ENCODE measurements around the gene ZNF280B.
"Not testable (repeated sequence)": the region's sequence is repeated elsewhere in the genome, so short reads cannot be mapped to it uniquely, and the experiment has no call there.

The ZNF280B gene

DNA sequence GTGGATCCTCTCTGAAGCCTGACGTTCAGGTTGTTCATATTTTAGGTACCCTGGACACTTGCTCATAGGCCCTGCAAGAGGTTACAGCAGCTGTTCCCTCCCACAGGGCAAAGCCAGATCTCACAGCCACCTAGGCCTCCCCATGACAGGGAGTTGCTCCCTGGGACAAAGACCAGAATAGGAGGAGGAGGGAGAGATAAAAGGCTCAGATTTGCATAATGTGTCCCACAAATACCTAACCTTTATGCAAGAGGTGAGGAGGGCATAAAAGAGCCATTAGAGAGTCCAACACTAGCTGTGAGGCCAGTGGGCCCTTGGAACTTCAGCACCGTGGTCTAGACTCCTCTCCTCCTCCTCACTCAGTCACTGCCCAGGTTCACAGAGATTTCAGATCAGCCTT lies 33.8 kb downstream of the ZNF280B start:
- H3K36me3 ChIP-seq (ENCODE audit: control insufficient read depth, insufficient read depth, low read length, severe bottlenecking): no peaks in the 10 kb centered on the region
- H3K27me3 ChIP-seq (replicated peaks; ENCODE audit: control insufficient read depth, insufficient read depth, low read length): peaks cover 9% of the 10 kb centered on the region
- H3K4me3 ChIP-seq (ENCODE audit: low read length): no peak overlapping the region
- H3K9ac ChIP-seq (ENCODE audit: low read length): no peak overlapping the region
- H3K9me3 ChIP-seq (ENCODE audit: control insufficient read depth, low read length): no peaks in the 10 kb centered on the region
- no peak for DNase-seq (ENCODE audit: low read depth)
- peaks cover 2% of the 10 kb centered on the region for H3K4me1 ChIP-seq (ENCODE audit: control insufficient read depth, insufficient read depth, low read length)

DNA sequence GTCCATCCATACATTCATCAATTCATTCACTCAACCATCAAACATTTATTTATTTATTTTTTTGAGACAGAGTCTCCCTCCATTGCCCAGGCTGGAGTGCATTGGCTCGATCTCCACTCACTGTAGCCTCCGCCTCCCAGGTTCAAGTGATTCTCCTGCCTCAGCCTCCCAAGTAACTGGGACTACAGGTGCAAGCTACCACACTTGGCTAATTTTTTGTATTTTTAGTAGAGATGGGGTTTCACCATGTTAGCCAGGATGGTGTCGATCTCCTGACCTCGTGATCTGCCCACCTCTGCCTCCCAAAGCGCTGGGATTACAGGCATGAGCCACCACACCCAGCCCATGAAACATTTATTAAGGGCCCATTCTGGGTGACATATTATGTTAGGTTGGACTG lies 37.4 kb downstream of the ZNF280B start:
- not testable (repeated sequence) for H3K9me3 ChIP-seq (ENCODE audit: control insufficient read depth, low read length); H3K4me3 ChIP-seq (ENCODE audit: low read length); DNase-seq (ENCODE audit: low read depth); H3K36me3 ChIP-seq (ENCODE audit: control insufficient read depth, insufficient read depth, low read length, severe bottlenecking); H3K4me1 ChIP-seq (ENCODE audit: control insufficient read depth, insufficient read depth, low read length); H3K9ac ChIP-seq (ENCODE audit: low read length); H3K27me3 ChIP-seq (replicated peaks; ENCODE audit: control insufficient read depth, insufficient read depth, low read length)

DNA sequence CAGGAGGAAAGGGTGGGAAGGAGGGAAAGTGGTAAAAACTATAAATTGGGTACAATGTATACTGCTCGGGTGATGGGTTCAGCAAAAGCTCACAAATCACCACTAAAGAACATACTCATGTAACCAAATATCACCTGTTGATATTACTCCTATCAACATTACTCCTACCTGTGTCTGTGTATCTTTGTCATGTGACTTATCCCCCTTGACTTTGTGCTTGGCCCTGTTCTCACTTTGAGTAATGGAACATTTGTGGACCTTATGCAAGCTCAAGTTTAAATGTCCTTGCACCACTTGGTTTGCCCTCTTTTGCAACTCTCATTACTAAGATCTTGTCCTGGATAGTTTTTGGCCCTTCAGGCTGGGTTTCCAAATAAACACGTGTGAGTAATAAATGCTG lies 39.0 kb downstream of the ZNF280B start:
- H3K4me1 ChIP-seq (ENCODE audit: control insufficient read depth, insufficient read depth, low read length): peaks cover 2% of the 10 kb centered on the region
- no peak for DNase-seq (ENCODE audit: low read depth)
- no peaks in the 10 kb centered on the region for H3K9me3 ChIP-seq (ENCODE audit: control insufficient read depth, low read length)
- no peak overlapping the region for H3K9ac ChIP-seq (ENCODE audit: low read length)
- H3K27me3 ChIP-seq (replicated peaks; ENCODE audit: control insufficient read depth, insufficient read depth, low read length): peaks cover 16% of the 10 kb centered on the region
- no peaks in the 10 kb centered on the region for H3K36me3 ChIP-seq (ENCODE audit: control insufficient read depth, insufficient read depth, low read length, severe bottlenecking)
- H3K4me3 ChIP-seq (ENCODE audit: low read length): no peak overlapping the region

DNA sequence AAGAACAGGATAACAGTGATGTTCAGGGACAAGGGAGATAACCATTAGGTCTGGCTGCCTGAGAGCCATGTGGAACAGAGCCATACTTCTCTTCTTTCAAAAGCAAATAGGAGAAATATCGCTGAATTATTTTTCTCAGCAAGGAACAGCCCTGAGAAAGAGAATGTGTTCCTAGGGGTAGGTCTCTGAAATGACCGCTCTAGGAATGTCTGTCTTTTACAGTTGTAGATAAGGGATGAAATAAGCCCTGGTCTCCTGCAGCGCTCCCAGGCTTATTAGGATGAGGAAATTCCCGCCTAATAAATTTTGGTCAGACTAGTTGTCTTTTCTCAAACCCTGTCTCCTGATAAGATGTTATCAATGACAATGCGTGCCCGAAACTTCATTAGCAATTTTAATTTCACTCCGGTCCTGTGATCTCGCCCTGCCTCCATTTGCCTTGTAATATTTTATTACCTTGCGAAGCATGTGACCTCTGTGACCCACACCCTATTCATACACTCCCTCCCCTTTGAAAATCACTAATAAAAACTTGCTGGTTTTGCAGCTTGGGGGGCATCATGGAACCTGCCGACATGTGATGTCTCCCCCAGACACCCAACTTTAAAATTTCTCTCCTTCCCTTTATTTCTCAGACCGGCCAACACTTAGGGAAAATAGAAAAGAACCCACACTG lies 39.6 kb downstream of the ZNF280B start:
- not testable (repeated sequence) for H3K4me3 ChIP-seq (ENCODE audit: low read length); H3K4me1 ChIP-seq (ENCODE audit: control insufficient read depth, insufficient read depth, low read length); H3K9me3 ChIP-seq (ENCODE audit: control insufficient read depth, low read length); H3K9ac ChIP-seq (ENCODE audit: low read length); H3K36me3 ChIP-seq (ENCODE audit: control insufficient read depth, insufficient read depth, low read length, severe bottlenecking); DNase-seq (ENCODE audit: low read depth)
- H3K27me3 ChIP-seq (replicated peaks; ENCODE audit: control insufficient read depth, insufficient read depth, low read length): peaks cover 20% of the 10 kb centered on the region

DNA sequence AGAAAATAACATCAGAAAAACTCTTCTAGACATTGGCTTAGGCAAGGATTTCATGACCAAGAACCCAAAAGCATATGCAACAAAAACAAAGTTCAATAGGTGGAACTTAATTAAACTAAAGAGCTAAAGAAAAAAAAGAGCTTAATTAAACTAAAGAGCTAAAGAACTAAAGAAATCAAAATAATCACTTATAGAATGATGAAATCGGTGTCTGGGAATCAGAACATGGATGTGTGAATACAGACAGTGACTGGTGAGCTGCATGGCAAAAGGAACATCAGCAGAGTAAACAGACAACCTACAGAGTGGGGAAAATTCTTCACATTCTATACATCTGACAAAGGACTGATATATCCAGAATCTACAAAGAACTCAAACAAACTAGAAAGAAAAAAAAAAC lies 41.4 kb downstream of the ZNF280B start:
- Histone ChIP-seq H3K4me3 (ENCODE audit: low read length) (no peak overlapping the region), H3K4me1 (ENCODE audit: control insufficient read depth, insufficient read depth, low read length) (peaks cover 2% of the 10 kb centered on the region), H3K9ac (ENCODE audit: low read length) (no peak overlapping the region), H3K36me3 (ENCODE audit: control insufficient read depth, insufficient read depth, low read length, severe bottlenecking) (no peaks in the 10 kb centered on the region), H3K27me3 (replicated peaks; ENCODE audit: control insufficient read depth, insufficient read depth, low read length) (peaks cover 34% of the 10 kb centered on the region), H3K9me3 (ENCODE audit: control insufficient read depth, low read length) (no peaks in the 10 kb centered on the region)
- DNase-seq (ENCODE audit: low read depth): no peak

DNA sequence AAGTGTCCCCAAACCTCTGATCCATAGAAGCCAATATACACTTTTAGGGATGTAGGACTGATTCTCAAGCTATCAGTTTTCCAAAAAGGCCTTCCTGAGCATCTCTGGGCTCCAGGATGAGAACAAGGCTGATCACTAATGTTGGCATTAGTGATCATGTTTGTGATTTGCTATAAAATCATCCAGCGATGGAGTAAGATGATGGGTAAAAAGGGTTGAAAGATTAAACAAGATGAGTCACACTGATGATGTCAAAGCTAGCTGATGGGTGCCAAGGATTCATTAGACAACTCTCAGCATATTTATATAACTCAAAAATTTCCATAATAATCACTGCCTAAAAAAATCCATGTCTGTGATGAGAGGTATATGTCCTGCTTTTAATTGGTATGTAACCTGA lies 42.8 kb downstream of the ZNF280B start:
- no peak for DNase-seq (ENCODE audit: low read depth)
- peaks cover 31% of the 10 kb centered on the region for H3K27me3 ChIP-seq (replicated peaks; ENCODE audit: control insufficient read depth, insufficient read depth, low read length)
- no peak overlapping the region for H3K4me3 ChIP-seq (ENCODE audit: low read length)
- H3K9ac ChIP-seq (ENCODE audit: low read length): no peak overlapping the region
- no peaks in the 10 kb centered on the region for H3K36me3 ChIP-seq (ENCODE audit: control insufficient read depth, insufficient read depth, low read length, severe bottlenecking)
- no peaks in the 10 kb centered on the region for H3K9me3 ChIP-seq (ENCODE audit: control insufficient read depth, low read length)
- H3K4me1 ChIP-seq (ENCODE audit: control insufficient read depth, insufficient read depth, low read length): peaks cover 2% of the 10 kb centered on the region

DNA sequence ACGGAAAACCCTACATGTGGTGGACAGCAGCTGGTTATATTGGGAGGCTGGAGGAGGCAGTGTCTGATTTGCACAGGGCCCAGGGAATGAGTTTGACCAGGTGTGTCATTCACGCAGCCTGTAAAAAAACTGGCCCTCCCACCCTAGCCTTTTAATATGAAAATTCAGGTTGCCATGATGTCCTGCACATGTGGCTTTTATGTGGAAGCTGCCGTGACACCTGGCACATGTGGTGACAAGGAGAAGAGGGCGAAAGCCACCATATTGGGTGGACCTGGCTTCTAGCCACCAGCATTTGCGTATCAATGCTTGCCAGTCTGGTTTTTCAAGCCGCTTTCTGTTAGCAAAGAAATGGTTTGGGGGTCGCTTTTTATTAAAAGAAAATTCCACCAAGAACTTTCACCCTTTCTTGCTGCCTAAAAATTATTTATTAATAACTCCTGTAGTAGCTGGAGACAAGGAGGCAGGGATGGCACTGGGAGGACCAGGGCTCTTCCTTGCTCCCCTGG lies 43.4 kb downstream of the ZNF280B start:
- H3K9me3 ChIP-seq (ENCODE audit: control insufficient read depth, low read length): peaks cover 2% of the 10 kb centered on the region
- H3K27me3 ChIP-seq (replicated peaks; ENCODE audit: control insufficient read depth, insufficient read depth, low read length): peaks cover 31% of the 10 kb centered on the region
- peaks cover 2% of the 10 kb centered on the region for H3K4me1 ChIP-seq (ENCODE audit: control insufficient read depth, insufficient read depth, low read length)
- no peak overlapping the region for H3K4me3 ChIP-seq (ENCODE audit: low read length)
- H3K9ac ChIP-seq (ENCODE audit: low read length): no peak overlapping the region
- DNase-seq (ENCODE audit: low read depth): no peak
- no peaks in the 10 kb centered on the region for H3K36me3 ChIP-seq (ENCODE audit: control insufficient read depth, insufficient read depth, low read length, severe bottlenecking)

DNA sequence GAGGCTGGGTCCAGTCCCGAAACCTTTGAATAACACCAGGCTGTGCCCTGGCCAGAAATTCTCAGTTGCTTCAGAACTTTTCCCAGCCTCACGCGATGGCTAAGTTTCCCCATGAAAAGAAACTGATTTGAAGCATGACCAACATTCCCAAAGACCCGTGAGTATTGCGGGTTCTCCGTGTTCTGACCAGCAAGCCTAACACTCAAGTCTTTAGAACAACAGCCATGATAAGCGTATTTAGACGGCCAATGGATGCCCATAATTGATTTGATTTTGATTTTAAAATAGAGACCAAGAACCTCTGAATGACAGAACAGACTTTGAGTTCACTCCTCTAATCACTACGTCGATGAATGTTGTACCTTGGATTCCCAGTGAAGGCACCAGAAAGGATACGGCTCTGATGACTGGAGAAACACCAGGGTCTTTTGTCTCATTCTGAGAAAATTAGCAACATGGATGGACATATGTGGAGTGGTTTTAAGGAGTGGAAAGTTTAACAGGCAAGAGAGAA lies 43.9 kb downstream of the ZNF280B start:
- Histone ChIP-seq H3K4me1 (ENCODE audit: control insufficient read depth, insufficient read depth, low read length) (no peaks in the 10 kb centered on the region), H3K9me3 (ENCODE audit: control insufficient read depth, low read length) (peaks cover 8% of the 10 kb centered on the region), H3K27me3 (replicated peaks; ENCODE audit: control insufficient read depth, insufficient read depth, low read length) (peaks cover 31% of the 10 kb centered on the region), H3K9ac (ENCODE audit: low read length) (no peak overlapping the region), H3K4me3 (ENCODE audit: low read length) (no peak overlapping the region), H3K36me3 (ENCODE audit: control insufficient read depth, insufficient read depth, low read length, severe bottlenecking) (no peaks in the 10 kb centered on the region)
- DNase-seq (ENCODE audit: low read depth): no peak

DNA sequence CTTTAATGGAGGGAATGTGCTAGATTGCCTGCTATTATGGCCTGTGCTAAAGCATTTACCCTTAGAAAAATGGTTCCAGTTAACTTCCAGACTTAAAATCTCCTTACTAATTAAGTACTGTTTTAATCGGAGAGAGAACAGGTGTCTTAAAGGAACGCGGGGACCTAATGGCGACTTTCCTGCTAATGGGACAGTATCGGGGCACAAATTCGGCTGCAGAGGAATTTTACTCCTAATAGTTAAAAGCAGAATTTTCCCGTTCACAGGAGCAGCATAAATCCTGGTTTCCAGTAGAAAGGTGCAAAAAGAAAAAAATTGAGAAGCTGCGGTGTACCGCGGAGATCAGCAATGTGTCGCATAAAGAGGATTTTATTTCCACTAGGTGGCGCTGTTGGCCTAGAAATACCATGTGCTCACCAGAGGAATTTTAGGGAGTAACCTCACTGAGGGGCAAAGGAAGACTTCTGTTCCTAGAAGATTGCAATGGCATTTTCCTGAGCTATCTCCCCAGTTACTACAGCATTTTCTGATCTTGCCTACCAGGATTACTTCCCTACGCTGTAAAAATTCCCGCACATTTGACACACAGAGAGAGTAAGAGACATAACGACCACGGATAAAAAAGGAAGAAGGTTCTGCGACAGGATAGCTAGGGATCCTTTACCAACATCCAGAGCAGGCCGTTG lies 44.5 kb downstream of the ZNF280B start:
- no peak overlapping the region for H3K9ac ChIP-seq (ENCODE audit: low read length)
- H3K4me3 ChIP-seq (ENCODE audit: low read length): no peak overlapping the region
- H3K27me3 ChIP-seq (replicated peaks; ENCODE audit: control insufficient read depth, insufficient read depth, low read length): peaks cover 31% of the 10 kb centered on the region
- H3K36me3 ChIP-seq (ENCODE audit: control insufficient read depth, insufficient read depth, low read length, severe bottlenecking): no peaks in the 10 kb centered on the region
- peak; percentile 85 for DNase-seq (ENCODE audit: low read depth)
- peaks cover 14% of the 10 kb centered on the region for H3K9me3 ChIP-seq (ENCODE audit: control insufficient read depth, low read length)
- H3K4me1 ChIP-seq (ENCODE audit: control insufficient read depth, insufficient read depth, low read length): no peaks in the 10 kb centered on the region

DNA sequence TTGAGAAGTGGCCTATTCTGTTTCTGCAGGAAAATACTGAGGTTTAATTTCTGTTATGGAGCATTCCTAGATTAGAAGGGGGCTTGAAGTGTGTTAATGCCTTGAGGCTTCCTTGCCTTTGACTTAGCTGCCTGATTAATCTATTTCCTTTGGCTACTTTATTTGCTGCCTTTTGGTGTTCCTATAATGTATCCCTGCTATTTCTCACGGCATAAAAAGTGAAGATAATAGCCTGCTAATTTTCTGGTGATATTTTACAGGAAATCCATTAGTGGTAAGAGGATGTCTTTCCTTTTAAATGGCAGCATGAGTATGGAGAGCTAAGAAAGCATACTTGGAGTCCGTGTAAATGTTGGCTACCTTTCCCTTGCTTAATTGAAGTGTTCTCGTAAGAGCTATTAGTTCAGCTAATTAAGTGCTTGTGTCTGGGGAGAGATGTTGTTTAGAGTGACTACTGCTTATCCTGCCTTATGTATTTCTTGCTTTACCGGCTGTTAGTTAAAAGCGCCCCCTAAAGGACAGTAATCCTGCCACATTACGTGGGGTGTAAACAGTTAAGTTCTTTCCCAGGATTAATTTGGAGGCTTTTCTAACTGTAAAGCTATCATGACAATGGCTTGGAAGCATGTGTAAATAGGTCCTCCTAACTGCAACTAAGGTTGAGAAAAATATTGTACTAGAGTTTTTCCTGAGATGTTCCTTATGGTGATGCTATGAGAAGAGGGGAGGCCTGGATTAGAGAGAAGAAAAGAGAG lies 45.6 kb downstream of the ZNF280B start:
- Histone ChIP-seq H3K27me3 (replicated peaks; ENCODE audit: control insufficient read depth, insufficient read depth, low read length) (peaks cover 31% of the 10 kb centered on the region), H3K9me3 (ENCODE audit: control insufficient read depth, low read length) (peaks cover 24% of the 10 kb centered on the region), H3K4me1 (ENCODE audit: control insufficient read depth, insufficient read depth, low read length) (no peaks in the 10 kb centered on the region), H3K36me3 (ENCODE audit: control insufficient read depth, insufficient read depth, low read length, severe bottlenecking) (no peaks in the 10 kb centered on the region), H3K9ac (ENCODE audit: low read length) (no peak overlapping the region), H3K4me3 (ENCODE audit: low read length) (no peak overlapping the region)
- no peak for DNase-seq (ENCODE audit: low read depth)

DNA sequence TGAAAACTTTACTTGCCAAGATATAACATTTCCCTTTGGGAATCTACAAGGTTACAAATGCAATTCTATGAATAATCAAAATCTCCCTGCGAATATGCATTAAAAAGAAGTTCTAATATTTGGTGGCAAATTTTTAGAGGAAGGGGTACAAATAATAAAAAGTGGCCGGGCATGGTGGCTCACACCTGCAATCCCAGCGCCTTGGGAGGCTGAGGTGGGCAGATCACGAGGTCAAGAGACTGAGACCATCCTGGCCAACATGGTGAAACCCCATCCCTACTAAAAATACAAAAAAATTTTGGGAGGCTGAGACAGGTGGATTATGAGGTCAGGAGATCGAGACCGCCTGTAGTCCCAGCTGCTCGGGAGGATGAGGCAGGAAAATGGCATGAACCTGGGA lies 47.0 kb downstream of the ZNF280B start:
- no peaks in the 10 kb centered on the region for H3K4me1 ChIP-seq (ENCODE audit: control insufficient read depth, insufficient read depth, low read length)
- no peak for DNase-seq (ENCODE audit: low read depth)
- no peak overlapping the region for H3K9ac ChIP-seq (ENCODE audit: low read length)
- H3K36me3 ChIP-seq (ENCODE audit: control insufficient read depth, insufficient read depth, low read length, severe bottlenecking): no peaks in the 10 kb centered on the region
- H3K4me3 ChIP-seq (ENCODE audit: low read length): no peak overlapping the region
- peaks cover 37% of the 10 kb centered on the region for H3K9me3 ChIP-seq (ENCODE audit: control insufficient read depth, low read length)
- peaks cover 31% of the 10 kb centered on the region for H3K27me3 ChIP-seq (replicated peaks; ENCODE audit: control insufficient read depth, insufficient read depth, low read length)

Data from adipocyte (in vitro differentiated cells).